Ectodermal cell (in vitro differentiated cells): ENCODE data around the gene MAP2.

ENCODE experiments used
- H3K27ac ChIP-seq: 2 replicates; pipeline ENCODE4 v1.7.0; 2013; ENCODE audit warnings: mild to moderate bottlenecking, low read depth, low read length; ENCODE audit not compliant: insufficient read depth, poor library complexity, severe bottlenecking
- H3K27me3 ChIP-seq: 2 replicates; pipeline ENCODE4 v1.7.0; 2013; ENCODE audit warnings: mild to moderate bottlenecking, low read length; ENCODE audit not compliant: insufficient read depth, control insufficient read depth, poor library complexity, severe bottlenecking
- H3K36me3 ChIP-seq: one replicate; pipeline ENCODE4 v1.7.0; 2013; ENCODE audit warnings: low read length; ENCODE audit not compliant: control insufficient read depth, insufficient read depth
- H3K4me1 ChIP-seq: one replicate; pipeline ENCODE4 v1.7.0; 2013; ENCODE audit warnings: low read length; ENCODE audit not compliant: control insufficient read depth, insufficient read depth
- H3K4me3 ChIP-seq: 2 replicates; pipeline ENCODE4 v1.7.0; 2013; ENCODE audit warnings: low read depth, low read length, control low read depth; ENCODE audit not compliant: insufficient read depth
- H3K9me3 ChIP-seq: 2 replicates; pipeline ENCODE4 v1.7.0; 2013; ENCODE audit warnings: mild to moderate bottlenecking, low read length, moderate library complexity; ENCODE audit not compliant: control insufficient read depth
- WGBS, 2 experiments: methylation state at CpG; one replicate each; pipeline ENCODE4 v1.1.7; 2013; ENCODE audit warnings: missing lambda C conversion rate in 2 of 2; 5-methylcytosine and 5-hydroxymethylcytosine counted together

The MAP2 gene

GRCh38 chr2:209501579-209501978 is 77.7 kb downstream of the MAP2 start:
- H3K27me3 ChIP-seq: no peaks in the 10 kb centered on the region
- peaks cover 15% of the 10 kb centered on the region for H3K36me3 ChIP-seq
- no peaks in the 10 kb centered on the region for H3K4me1 ChIP-seq
- H3K27ac ChIP-seq: no peak overlapping the region
- WGBS, 2 experiments: 77 to 97% methylated on average over 2 of the region's 2 CpGs
- peaks cover 2% of the 10 kb centered on the region for H3K9me3 ChIP-seq
- H3K4me3 ChIP-seq: no peak overlapping the region

GRCh38 chr2:209505410-209505809 is 81.6 kb downstream of the MAP2 start:
- no peaks in the 10 kb centered on the region for H3K4me1 ChIP-seq
- no peaks in the 10 kb centered on the region for H3K9me3 ChIP-seq
- H3K4me3 ChIP-seq: no peak overlapping the region
- no peaks in the 10 kb centered on the region for H3K27me3 ChIP-seq
- H3K27ac ChIP-seq: no peak overlapping the region
- H3K36me3 ChIP-seq: no peaks in the 10 kb centered on the region
- WGBS, 2 experiments: 92 to 95% methylated on average over 2 of the region's 2 CpGs

GRCh38 chr2:209508255-209508654 is 84.4 kb downstream of the MAP2 start:
- no peaks in the 10 kb centered on the region for H3K27me3 ChIP-seq
- no peaks in the 10 kb centered on the region for H3K9me3 ChIP-seq
- no peaks in the 10 kb centered on the region for H3K4me1 ChIP-seq
- no peaks in the 10 kb centered on the region for H3K36me3 ChIP-seq
- no peak overlapping the region for H3K27ac ChIP-seq
- no peak overlapping the region for H3K4me3 ChIP-seq

GRCh38 chr2:209511637-209512036 is 87.8 kb downstream of the MAP2 start:
- Histone ChIP-seq H3K9me3 (no peaks in the 10 kb centered on the region), H3K36me3 (no peaks in the 10 kb centered on the region), H3K27me3 (no peaks in the 10 kb centered on the region), H3K27ac (no peak overlapping the region), H3K4me3 (no peak overlapping the region), H3K4me1 (no peaks in the 10 kb centered on the region)
- 94 to 96% methylated on average over 2 of the region's 2 CpGs for WGBS, 2 experiments

- H3K4me1 ChIP-seq: no peaks in the 10 kb centered on the region
- no peaks in the 10 kb centered on the region for H3K9me3 ChIP-seq
- H3K36me3 ChIP-seq: no peaks in the 10 kb centered on the region
- H3K4me3 ChIP-seq: no peak overlapping the region
- no peak overlapping the region for H3K27ac ChIP-seq
- no peaks in the 10 kb centered on the region for H3K27me3 ChIP-seq
- 95 to 99% methylated on average over 2 of the region's 2 CpGs for WGBS, 2 experiments
These were observed 89.1 kb downstream of the MAP2 start for GRCh38 chr2:209512971-209513370.

GRCh38 chr2:209517436-209517835 is 93.6 kb downstream of the MAP2 start:
- H3K4me3 ChIP-seq: no peak overlapping the region
- WGBS, 2 experiments: 94 to 98% methylated on average over 4 of the region's 5 CpGs

GRCh38 chr2:209519271-209519670 is 95.4 kb downstream of the MAP2 start:
- H3K9me3 ChIP-seq: no peaks in the 10 kb centered on the region
- H3K4me1 ChIP-seq: peaks cover 10% of the 10 kb centered on the region
- no peaks in the 10 kb centered on the region for H3K27me3 ChIP-seq
- no peaks in the 10 kb centered on the region for H3K36me3 ChIP-seq
- no peak overlapping the region for H3K4me3 ChIP-seq
- no peak overlapping the region for H3K27ac ChIP-seq

More at GRCh38 chr2:209517436-209517835, 93.6 kb downstream of the MAP2 start:
- H3K4me1 ChIP-seq: no peaks in the 10 kb centered on the region
- H3K9me3 ChIP-seq: no peaks in the 10 kb centered on the region
- H3K27ac ChIP-seq: no peak overlapping the region
- H3K36me3 ChIP-seq: no peaks in the 10 kb centered on the region
- H3K27me3 ChIP-seq: no peaks in the 10 kb centered on the region

GRCh38 chr2:209519906-209520305 is 96.1 kb downstream of the MAP2 start:
- Histone ChIP-seq H3K27ac (no peak overlapping the region), H3K9me3 (no peaks in the 10 kb centered on the region), H3K4me3 (no peak overlapping the region), H3K4me1 (peaks cover 15% of the 10 kb centered on the region), H3K36me3 (no peaks in the 10 kb centered on the region), H3K27me3 (no peaks in the 10 kb centered on the region)

GRCh38 chr2:209523041-209523740 is 99.3 kb downstream of the MAP2 start:
- Histone ChIP-seq H3K27ac (peak overlapping the region; percentile 1), H3K27me3 (no peaks in the 10 kb centered on the region), H3K36me3 (no peaks in the 10 kb centered on the region), H3K9me3 (no peaks in the 10 kb centered on the region), H3K4me1 (peaks cover 15% of the 10 kb centered on the region), H3K4me3 (no peak overlapping the region)
- 81 to 89% methylated on average over 7 to 8 of the region's 8 CpGs for WGBS, 2 experiments

- Histone ChIP-seq H3K4me1 (peaks cover 15% of the 10 kb centered on the region), H3K9me3 (no peaks in the 10 kb centered on the region), H3K27me3 (no peaks in the 10 kb centered on the region), H3K4me3 (no peak overlapping the region), H3K36me3 (no peaks in the 10 kb centered on the region), H3K27ac (no peak overlapping the region)
- WGBS, 2 experiments: 90% methylated on average over 2 of the region's 2 CpGs; no CpG with 5 or more reads in 1 of the 2 experiments
These were observed 100.0 kb downstream of the MAP2 start for GRCh38 chr2:209523867-209524266.

- H3K9me3 ChIP-seq: no peaks in the 10 kb centered on the region
- peaks cover 15% of the 10 kb centered on the region for H3K4me1 ChIP-seq
- 80 to 96% methylated on average over 2 to 3 of the region's 3 CpGs for WGBS, 2 experiments
- H3K4me3 ChIP-seq: no peak overlapping the region
- H3K36me3 ChIP-seq: no peaks in the 10 kb centered on the region
- no peak overlapping the region for H3K27ac ChIP-seq
- no peaks in the 10 kb centered on the region for H3K27me3 ChIP-seq
These were observed 101.5 kb downstream of the MAP2 start for GRCh38 chr2:209525331-209525730.
